Gastrocnemius medialis (tissue), 4 donors: Measurements from ENCODE around the gene MRC2. TPM values are rescaled to one million over a fixed set of nuclear protein-coding genes. Genes with fewer than 3 reads are reported as not detected.

ENCODE experiments used
- ATAC-seq, 2 donors: fragments of 150-250 bp; one replicate each; pipeline ENCODE4 v1.9.1; 2016
- DNase-seq, 2 donors: peaks; one replicate each; pipeline ENCODE4 v3.0.0-alpha.2; 2019
- H3K27ac ChIP-seq, 4 donors: fragments of 200-600 bp; sonication (generic); 1 replicate in 1 of 4; 2 replicates in 3 of 4; pipeline ENCODE4 v1.5.1; 2016 to 2018; ENCODE audit warnings: mild to moderate bottlenecking in 2 of 4, moderate library complexity in 1 of 4
- H3K27me3 ChIP-seq, 3 donors: fragments of 200-600 bp; sonication (generic) in 2 of 3; 1 replicate in 1 of 3; 2 replicates in 2 of 3; pipeline versions ENCODE4 v1.5.1 to v1.6.0; 2016 to 2019; ENCODE audit warnings: mild to moderate bottlenecking in 1 of 3, moderate library complexity in 1 of 3
- H3K36me3 ChIP-seq, 2 donors: fragments of 200-600 bp; sonication (generic) in 1 of 2; one replicate each; pipeline ENCODE4 v1.5.1; 2017 to 2018
- H3K4me1 ChIP-seq, 2 donors: fragments of 200-600 bp; sonication (generic) in 1 of 2; one replicate each; pipeline ENCODE4 v1.5.1; 2016 to 2017; ENCODE audit warnings: mild to moderate bottlenecking in 2 of 2
- H3K4me3 ChIP-seq, 4 donors: fragments of 200-600 bp; sonication (generic) in 3 of 4; 1 replicate in 1 of 4; 2 replicates in 3 of 4; pipeline ENCODE4 v1.5.1; 2016 to 2019; ENCODE audit warnings: mild to moderate bottlenecking in 2 of 4
- H3K9me3 ChIP-seq, 3 donors: fragments of 200-600 bp; sonication (generic) in 2 of 3; 1 replicate in 1 of 3; 2 replicates in 2 of 3; pipeline ENCODE4 v1.5.1; 2016 to 2019
- POLR2A ChIP-seq, 2 donors: fragments of 450-650 bp; IDR thresholded peaks; one replicate each; pipeline ENCODE4 v1.6.1; 2017; ENCODE audit warnings: antibody characterized with exemption in 2 of 2, mild to moderate bottlenecking in 2 of 2, moderate library complexity in 2 of 2
- in situ Hi-C, 4 donors: fragments of 200-750 bp; cut with MboI; loops; one replicate each; pipeline versions ENCODE4 v1.15.0 to v1.8.0; 2017; ENCODE audit warnings: low sequenced_read_pairs in 4 of 4
- intact Hi-C: fragments of 100-400 bp; cut with DNase I; formaldehyde crosslinking; loops from one replicate; pipeline ENCODE4 v1.15.1; 2023; ENCODE audit warnings: low total_unique reads
- total RNA-seq, 4 donors: library from RNA; depleted of rRNA; stranded (reverse); fragments of >200 nt; gene quantifications; one replicate each; pipeline versions ENCODE4 v1.1.0 to v1.2.3, GENCODE V29; 2016
- TF ChIP-seq, protein P1 (sequence below), 5 experiments: fragments of 450-650 bp in 3 of 5; fragments of 200-600 bp in 2 of 5; sonication (generic) in 2 of 5; IDR thresholded peaks in 4 of 5; conservative IDR thresholded peaks in 1 of 5; 1 replicate in 4 of 5; 2 replicates in 1 of 5; pipeline ENCODE4 v1.5.1; 2016 to 2019; ENCODE audit warnings: antibody characterized with exemption in 5 of 5, mild to moderate bottlenecking in 3 of 5, moderate library complexity in 3 of 5

MRC2 gene
- total RNA-seq, 4 donors from 2014 or later, result 4.8 to 15.0 (median 5.5) TPM

GRCh38 chr17:62735044-62735651 lies 107.7 kb downstream of the MRC2 start:
- Histone ChIP-seq H3K36me3 (no peaks in the 10 kb centered on the region), H3K27ac (no peak overlapping the region), H3K4me3 (no peak overlapping the region), H3K27me3 (no peaks in the 10 kb centered on the region), H3K4me1 (no peaks in the 10 kb centered on the region), H3K9me3 (no peaks in the 10 kb centered on the region)
- in situ Hi-C loops (no loop called here), intact Hi-C loops (no loop called here)
- TF ChIP-seq POLR2A (IDR thresholded peaks at IDR 0.05), result no peak
- TF ChIP-seq, protein P1, sequence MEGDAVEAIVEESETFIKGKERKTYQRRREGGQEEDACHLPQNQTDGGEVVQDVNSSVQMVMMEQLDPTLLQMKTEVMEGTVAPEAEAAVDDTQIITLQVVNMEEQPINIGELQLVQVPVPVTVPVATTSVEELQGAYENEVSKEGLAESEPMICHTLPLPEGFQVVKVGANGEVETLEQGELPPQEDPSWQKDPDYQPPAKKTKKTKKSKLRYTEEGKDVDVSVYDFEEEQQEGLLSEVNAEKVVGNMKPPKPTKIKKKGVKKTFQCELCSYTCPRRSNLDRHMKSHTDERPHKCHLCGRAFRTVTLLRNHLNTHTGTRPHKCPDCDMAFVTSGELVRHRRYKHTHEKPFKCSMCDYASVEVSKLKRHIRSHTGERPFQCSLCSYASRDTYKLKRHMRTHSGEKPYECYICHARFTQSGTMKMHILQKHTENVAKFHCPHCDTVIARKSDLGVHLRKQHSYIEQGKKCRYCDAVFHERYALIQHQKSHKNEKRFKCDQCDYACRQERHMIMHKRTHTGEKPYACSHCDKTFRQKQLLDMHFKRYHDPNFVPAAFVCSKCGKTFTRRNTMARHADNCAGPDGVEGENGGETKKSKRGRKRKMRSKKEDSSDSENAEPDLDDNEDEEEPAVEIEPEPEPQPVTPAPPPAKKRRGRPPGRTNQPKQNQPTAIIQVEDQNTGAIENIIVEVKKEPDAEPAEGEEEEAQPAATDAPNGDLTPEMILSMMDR (IDR thresholded peaks at IDR 0.05 in 4 of 5, conservative IDR thresholded peaks at IDR 0.05 in 1 of 5), result no peak
- DNase-seq (no peak), ATAC-seq (no peak)

DNA sequence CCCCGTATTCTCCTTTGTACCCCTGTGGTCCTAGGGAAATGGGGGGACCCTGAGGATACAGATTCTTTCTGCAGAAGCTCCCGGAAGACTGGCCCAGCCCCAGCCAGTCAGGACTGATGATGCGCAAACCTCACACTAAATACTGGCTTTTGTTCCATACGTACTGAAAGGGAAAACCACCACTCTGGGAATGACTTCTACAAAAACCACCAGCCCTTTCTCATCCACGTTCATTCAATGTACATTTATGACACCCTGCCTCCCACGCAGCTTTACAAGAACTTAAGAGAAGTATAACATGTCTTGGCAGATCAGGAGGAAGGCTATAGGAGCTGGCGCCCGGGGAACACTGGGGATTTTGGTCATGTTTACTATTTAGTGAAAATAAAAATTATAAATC lies 110.0 kb downstream of the MRC2 start:
- intact Hi-C loops (no loop called here), in situ Hi-C loops (no loop called here)
- no peak overlapping the region for H3K4me3 ChIP-seq
- H3K27me3 ChIP-seq, result no peaks in the 10 kb centered on the region
- TF ChIP-seq, protein P1 (IDR thresholded peaks at IDR 0.05 in 4 of 5, conservative IDR thresholded peaks at IDR 0.05 in 1 of 5), result no peak
- TF ChIP-seq POLR2A (IDR thresholded peaks at IDR 0.05), result no peak
- H3K4me1 ChIP-seq, result no peaks in the 10 kb centered on the region
- DNase-seq (no peak), ATAC-seq (no peak)
- no peak overlapping the region for H3K27ac ChIP-seq
- no peaks in the 10 kb centered on the region for H3K9me3 ChIP-seq
- H3K36me3 ChIP-seq, result no peaks in the 10 kb centered on the region

GRCh38 chr17:62738281-62738680 lies 110.8 kb downstream of the MRC2 start:
- TF ChIP-seq, protein P1 (IDR thresholded peaks at IDR 0.05 in 4 of 5, conservative IDR thresholded peaks at IDR 0.05 in 1 of 5), result no peak
- no peak for TF ChIP-seq POLR2A (IDR thresholded peaks at IDR 0.05)
- DNase-seq, result no peak
- in situ Hi-C loops (no loop called here), intact Hi-C loops (no loop called here)
- no peaks in the 10 kb centered on the region for H3K9me3 ChIP-seq
- H3K27ac ChIP-seq, result no peak overlapping the region
- no peak overlapping the region for H3K4me3 ChIP-seq
- no peaks in the 10 kb centered on the region for H3K27me3 ChIP-seq
- H3K4me1 ChIP-seq, result no peaks in the 10 kb centered on the region
- no peaks in the 10 kb centered on the region for H3K36me3 ChIP-seq
- no peak for ATAC-seq

DNA sequence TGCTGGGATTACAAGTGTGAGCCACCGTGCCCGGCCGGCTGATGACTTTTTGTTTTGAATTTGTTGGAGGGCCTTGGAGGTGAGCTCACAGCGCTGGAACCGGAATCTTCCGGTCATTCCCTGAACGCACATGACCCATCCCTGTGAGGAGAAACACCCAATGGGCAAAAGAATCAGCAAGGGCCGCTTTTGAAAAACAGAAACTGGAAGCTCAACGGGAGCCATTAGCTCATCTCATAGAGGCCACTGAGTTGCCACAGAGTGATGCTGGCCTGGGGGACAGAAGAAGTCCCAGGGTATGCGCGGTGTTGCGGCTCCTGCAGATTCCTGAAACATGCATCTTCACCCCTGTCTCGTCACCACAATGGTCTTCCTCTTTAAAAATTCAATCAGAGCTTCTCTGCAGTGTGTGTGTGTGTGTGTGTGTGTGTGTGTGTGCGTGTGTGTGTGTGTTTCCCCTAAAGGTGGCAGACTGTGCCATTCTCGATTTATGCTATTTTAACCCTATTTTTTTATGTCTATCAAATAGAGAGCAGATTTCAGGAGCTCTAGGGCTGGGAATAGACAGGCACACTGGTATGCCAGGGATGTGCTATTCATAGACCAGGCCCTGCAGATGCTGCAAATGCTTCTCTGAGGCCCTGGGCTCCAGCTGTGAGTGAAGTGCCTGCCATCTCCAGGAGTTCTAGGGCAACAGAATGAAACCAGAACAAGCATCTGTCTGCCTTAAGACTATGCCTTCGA lies 112.3 kb downstream of the MRC2 start:
- intact Hi-C loops (no loop called here), in situ Hi-C loops (loop anchor here in 1 of 4 donors (10.0 kb wide), 1 partner anchor 65 kb away; the partner anchor contains the start of gene MARCHF10)
- DNase-seq, result no peak
- ATAC-seq, result no peak
- Histone ChIP-seq H3K9me3 (no peaks in the 10 kb centered on the region), H3K36me3 (no peaks in the 10 kb centered on the region), H3K4me1 (no peaks in the 10 kb centered on the region), H3K27ac (no peak overlapping the region), H3K27me3 (no peaks in the 10 kb centered on the region), H3K4me3 (no peak overlapping the region)
- TF ChIP-seq, protein P1 (IDR thresholded peaks at IDR 0.05 in 4 of 5, conservative IDR thresholded peaks at IDR 0.05 in 1 of 5), result no peak
- no peak for TF ChIP-seq POLR2A (IDR thresholded peaks at IDR 0.05)
